SK-N-SH (cell line): Measurements from ENCODE around the gene CRYZL1. TPM values are rescaled to one million over a fixed set of nuclear protein-coding genes. Genes with fewer than 3 reads are reported as not detected.

Experiments
- CTCF ChIA-PET: fragments of 300-600, 350-600 bp; formaldehyde crosslinking; extraction: SDS; loops from one replicate; lab custom pipeline; 2021; lab: Yijun Ruan, JAX
- POLR2A ChIA-PET: fragments of 350-600 bp; sonication (Branson Sonifier 250); formaldehyde crosslinking; extraction: SDS; loops from one replicate; lab custom pipeline; 2020; ENCODE audit warnings: antibody characterized with exemption, inconsistent platforms; lab: Yijun Ruan, JAX
- DNase-seq: peaks from one replicate; pipeline ENCODE4 v3.0.0; 2012
- H2AFZ ChIP-seq: fragments of 200-600 bp; sonication (generic); 2 replicates; pipeline ENCODE4 v1.8.1; 2016; ENCODE audit warnings: antibody characterized with exemption, mild to moderate bottlenecking, low read depth
- H3F3A ChIP-seq: fragments of 200-600 bp; sonication (generic); replicated peaks from 2 replicates; pipeline ENCODE3; 2016; ENCODE audit warnings: antibody characterized with exemption, mild to moderate bottlenecking; ENCODE audit not compliant: insufficient read depth
- H3K27ac ChIP-seq, 2 experiments: fragments of 200-500 bp in 1 of 2; fragments of 200-600 bp in 1 of 2; sonication (Bioruptor generic) in 1 of 2; sonication (generic), shearing (Covaris generic) in 1 of 2; 2 replicates each; pipeline versions ENCODE4 v1.5.1 to v1.6.1; 2014 to 2016; ENCODE audit warnings: low read depth in 2 of 2, inconsistent platforms in 1 of 2, low read length in 1 of 2, mild to moderate bottlenecking in 1 of 2, mixed read lengths in 1 of 2
- H3K27me3 ChIP-seq: fragments of 200-600 bp; sonication (generic), shearing (Covaris generic); 2 replicates; pipeline ENCODE4 v1.6.1; 2016; ENCODE audit warnings: mixed run types; ENCODE audit not compliant: insufficient read depth
- H3K36me3 ChIP-seq, 2 experiments: fragments of 200-500 bp in 1 of 2; fragments of 200-600 bp in 1 of 2; sonication (Bioruptor generic) in 1 of 2; sonication (generic) in 1 of 2; replicated peaks in 1 of 2; 2 replicates each; pipeline versions ENCODE3 to v1.5.1; 2014 to 2016; ENCODE audit warnings: low read length in 1 of 2, mild to moderate bottlenecking in 1 of 2; ENCODE audit not compliant: insufficient read depth in 2 of 2, control insufficient read depth in 1 of 2
- H3K4me1 ChIP-seq, 2 experiments: fragments of 200-500 bp in 1 of 2; fragments of 200-600 bp in 1 of 2; sonication (Bioruptor generic) in 1 of 2; sonication (generic), shearing (Covaris generic) in 1 of 2; 2 replicates each; pipeline versions ENCODE4 v1.5.1 to v1.6.1; 2014 to 2016; ENCODE audit warnings: low read depth in 1 of 2, low read length in 1 of 2, mixed run types in 1 of 2; ENCODE audit not compliant: insufficient read depth in 2 of 2, control insufficient read depth in 1 of 2
- H3K4me2 ChIP-seq: fragments of 200-600 bp; sonication (generic), shearing (Covaris generic); 2 replicates; pipeline ENCODE4 v1.6.1; 2017; ENCODE audit warnings: mixed run types
- H3K4me3 ChIP-seq, 2 experiments: fragments of 200-500 bp in 1 of 2; fragments of 200-600 bp in 1 of 2; sonication (Bioruptor generic) in 1 of 2; sonication (generic), shearing (Covaris generic) in 1 of 2; 2 replicates each; pipeline versions ENCODE4 v1.5.1 to v1.8.1; 2014 to 2016; ENCODE audit warnings: low read depth in 2 of 2, inconsistent platforms in 1 of 2, low read length in 1 of 2, mild to moderate bottlenecking in 1 of 2, mixed read lengths in 1 of 2, moderate library complexity in 1 of 2
- H3K79me2 ChIP-seq: fragments of 200-600 bp; sonication (generic); 2 replicates; pipeline ENCODE4 v1.8.1; 2017; ENCODE audit warnings: mild to moderate bottlenecking; ENCODE audit not compliant: insufficient read depth
- H3K9ac ChIP-seq: fragments of 200-600 bp; sonication (generic); 2 replicates; pipeline ENCODE4 v1.6.1; 2017; ENCODE audit warnings: mixed run types
- H3K9me2 ChIP-seq: fragments of 200-600 bp; sonication (generic); 2 replicates; pipeline ENCODE4 v1.6.1; 2017; ENCODE audit warnings: mixed run types
- H3K9me3 ChIP-seq: fragments of 200-600 bp; sonication (generic); 2 replicates; pipeline ENCODE4 v1.6.1; 2017; ENCODE audit warnings: mixed run types, mild to moderate bottlenecking, moderate library complexity
- H4K20me1 ChIP-seq: fragments of 200-600 bp; sonication (generic); 2 replicates; pipeline ENCODE4 v1.6.1; 2017; ENCODE audit warnings: mild to moderate bottlenecking, mixed run types; ENCODE audit not compliant: insufficient read depth
- CHD2 ChIP-seq: fragments of 150-350 bp; IDR thresholded peaks from 2 replicates; pipeline ENCODE4 v1.6.1; 2018; ENCODE audit warnings: low read length; ENCODE audit not compliant: partially characterized antibody
- ELF1 ChIP-seq: IDR thresholded peaks from 2 replicates; pipeline ENCODE4 v1.4.0; 2012
- EP300 ChIP-seq, 2 experiments: IDR thresholded peaks; 2 replicates each; pipeline versions ENCODE4 v1.4.0 to v1.6.1; 2012; ENCODE audit warnings: borderline replicate concordance in 1 of 2, low read depth in 1 of 2, low read length in 1 of 2
- EZH2phosphoT487 ChIP-seq: fragments of 200-600 bp; sonication (generic); IDR thresholded peaks from 2 replicates; pipeline ENCODE4 v1.6.1; 2017; ENCODE audit warnings: low read depth, mixed run types, mild to moderate bottlenecking, antibody characterized with exemption, moderate library complexity, borderline replicate concordance
- FOSL2 ChIP-seq: IDR thresholded peaks from 2 replicates; pipeline ENCODE4 v1.4.0; 2012; ENCODE audit warnings: low read depth, mild to moderate bottlenecking, moderate library complexity, borderline replicate concordance
- FOXJ3 ChIP-seq: sonication (generic); formaldehyde crosslinking; IDR thresholded peaks from 2 replicates; pipeline ENCODE4 v1.5.1; 2020; ENCODE audit warnings: mild to moderate bottlenecking, missing genetic modification reagents
- GABPA ChIP-seq: IDR thresholded peaks from 2 replicates; pipeline ENCODE4 v1.4.0; 2012; ENCODE audit warnings: low read depth, mild to moderate bottlenecking
- GATA2 ChIP-seq: sonication (generic); formaldehyde crosslinking; IDR thresholded peaks from 2 replicates; pipeline ENCODE4 v1.5.0; 2020; ENCODE audit warnings: mild to moderate bottlenecking, missing genetic modification reagents
- MEF2A ChIP-seq: IDR thresholded peaks from 2 replicates; pipeline ENCODE4 v1.4.0; 2012; ENCODE audit warnings: low read depth, borderline replicate concordance
- MXI1 ChIP-seq: IDR thresholded peaks from 2 replicates; pipeline ENCODE4 v1.6.1; 2012; ENCODE audit warnings: mild to moderate bottlenecking, low read depth, low read length, improper control_type of control experiment
- NFIC ChIP-seq: IDR thresholded peaks from 2 replicates; pipeline ENCODE4 v1.4.0; 2012; ENCODE audit warnings: borderline replicate concordance
- NRF1 ChIP-seq: IDR thresholded peaks from 2 replicates; pipeline ENCODE4 v1.6.1; 2012; ENCODE audit warnings: low read depth, mild to moderate bottlenecking, low read length
- POLR2AphosphoS5 ChIP-seq: IDR thresholded peaks from 2 replicates; pipeline ENCODE4 v1.6.1; 2012; ENCODE audit warnings: low read depth, low read length
- RCOR1 ChIP-seq: fragments of 150-350 bp; IDR thresholded peaks from 2 replicates; pipeline ENCODE4 v1.6.1; 2017; ENCODE audit warnings: antibody characterized with exemption, low read length
- RFX5 ChIP-seq: IDR thresholded peaks from 2 replicates; pipeline ENCODE4 v1.6.1; 2012; ENCODE audit warnings: mild to moderate bottlenecking, improper control_type of control experiment, low read length
- RXRA ChIP-seq: IDR thresholded peaks from 2 replicates; pipeline ENCODE4 v1.4.0; 2012; ENCODE audit warnings: low read depth, mild to moderate bottlenecking, borderline replicate concordance
- SIN3A ChIP-seq: IDR thresholded peaks from 2 replicates; pipeline ENCODE4 v1.6.1; 2012; ENCODE audit warnings: low read depth, mild to moderate bottlenecking, low read length, moderate library complexity, borderline replicate concordance
- SMC3 ChIP-seq: IDR thresholded peaks from 2 replicates; pipeline ENCODE4 v1.6.1; 2012; ENCODE audit warnings: low read depth, low read length, improper control_type of control experiment
- TAF1 ChIP-seq: IDR thresholded peaks from 2 replicates; pipeline ENCODE4 v1.6.1; 2012; ENCODE audit warnings: low read depth, mild to moderate bottlenecking, low read length, moderate library complexity, borderline replicate concordance
- TCF12 ChIP-seq: IDR thresholded peaks from 2 replicates; pipeline ENCODE4 v1.4.0; 2012
- TEAD4 ChIP-seq: IDR thresholded peaks from 2 replicates; pipeline ENCODE4 v1.4.0; 2012; ENCODE audit warnings: mild to moderate bottlenecking, borderline replicate concordance; ENCODE audit not compliant: insufficient read depth
- YY1 ChIP-seq: IDR thresholded peaks from 2 replicates; pipeline ENCODE4 v1.4.0; 2012; ENCODE audit warnings: low read depth, mild to moderate bottlenecking
- WGBS: methylation state at CpG from one replicate; pipeline ENCODE4 v1.1.6; 2017; ENCODE audit warnings: low lambda C conversion rate; 5-methylcytosine and 5-hydroxymethylcytosine counted together
- polyA plus RNA-seq, 3 experiments: library from polyadenylated mRNA; depleted of rRNA; stranded (reverse); fragments of >200 nt; gene quantifications; 2 replicates each; pipeline ENCODE4 v1.2.3, GENCODE V29; 2012
- TF ChIP-seq, protein P1 (sequence below): IDR thresholded peaks from 2 replicates; pipeline ENCODE4 v1.4.0; 2012; ENCODE audit warnings: low read depth
- TF ChIP-seq, protein P2 (sequence below): fragments of 200-600 bp; sonication (generic); IDR thresholded peaks from 2 replicates; pipeline ENCODE4 v1.6.1; 2017; ENCODE audit warnings: antibody characterized with exemption, mild to moderate bottlenecking, moderate library complexity
- TF ChIP-seq, protein P3 (sequence below): IDR thresholded peaks from 2 replicates; pipeline ENCODE4 v1.4.0; 2012; ENCODE audit warnings: low read depth, borderline replicate concordance
- TF ChIP-seq, protein P4 (sequence below): IDR thresholded peaks from 2 replicates; pipeline ENCODE4 v1.6.1; 2012; ENCODE audit warnings: mild to moderate bottlenecking, low read depth, low read length, moderate library complexity

Gene CRYZL1
- polyA plus RNA-seq, 1 of the 3 experiments (the other 2 are of a cell fraction): 26.3 TPM

DNA sequence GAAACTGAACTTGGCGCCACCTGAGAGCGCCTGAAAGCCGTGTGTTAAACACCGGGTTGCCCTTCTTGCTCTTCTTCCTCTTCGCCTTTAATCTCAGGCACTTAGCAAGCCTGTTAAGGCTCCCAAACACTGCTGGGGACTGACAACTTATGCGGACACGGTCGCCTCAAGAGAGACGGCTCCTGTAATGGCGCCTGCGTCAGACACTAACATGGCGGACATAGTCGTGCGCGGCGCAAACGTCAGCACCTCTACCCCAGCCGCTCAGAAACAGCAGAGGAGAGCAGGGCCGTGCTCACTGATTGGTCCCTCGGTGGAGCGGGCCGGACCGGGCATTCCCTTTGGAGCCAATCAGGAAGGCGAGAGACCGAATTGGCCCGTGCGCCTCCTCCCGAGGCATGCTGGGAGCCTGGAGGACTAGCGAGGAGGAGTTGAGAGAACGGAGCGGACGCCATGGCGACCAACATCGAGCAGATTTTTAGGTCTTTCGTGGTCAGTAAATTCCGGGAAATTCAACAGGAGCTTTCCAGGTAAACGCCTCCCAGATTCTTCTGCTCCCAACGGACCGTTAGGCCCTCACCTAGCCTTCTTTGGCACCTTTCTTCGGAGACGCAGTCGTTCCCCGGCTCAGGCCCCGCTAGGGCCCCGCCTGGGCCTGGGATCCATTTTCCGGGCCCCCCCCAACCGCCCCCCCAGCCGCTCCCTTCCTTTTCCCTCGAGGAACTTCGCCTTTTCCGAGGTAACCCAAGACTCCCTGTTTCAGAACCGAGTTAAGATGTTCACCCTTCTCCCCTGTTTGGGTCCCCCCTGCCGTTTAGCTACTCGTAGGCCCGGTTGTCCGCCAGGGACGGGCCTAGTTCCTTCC is 98.7 kb downstream of the CRYZL1 start, which contains the start of gene SON:
Gene SON (plus strand): TSS at position 399 of the 865 bp plus-strand sequence. CDS start 55 bp downstream, at position 454.
- H3K27ac ChIP-seq: peak within 1 kb of the TSS; percentile 99
- peak within 1 kb of the TSS; percentile 98 for H3K4me2 ChIP-seq
- H2AFZ ChIP-seq: peak within 1 kb of the TSS; percentile 80
- H3K36me3 ChIP-seq: peaks cover 19 to 31% of the 10 kb centered on the region in 2 experiments
- WGBS: 2% methylated on average over 39 of the region's 57 CpGs
- H3K4me1 ChIP-seq: peaks cover 8 to 10% of the 10 kb centered on the region in 2 experiments; a peak in 3 of 4 replicates
- peak; percentile 93 for DNase-seq
- peaks cover 88% of the 10 kb centered on the region for H3K79me2 ChIP-seq
- H3K27me3 ChIP-seq: no peaks in the 10 kb centered on the region
- H3K4me3 ChIP-seq: peak within 1 kb of the TSS; percentile 78
- no peaks in the 10 kb centered on the region for H3K9me3 ChIP-seq
- POLR2A ChIA-PET: interaction anchor here (1.1 to 2.0 kb wide), 2 partner anchors 8 to 45 kb away, joined by 5 read pairs; partner anchors contain the start of gene DONSON
- H3K9me2 ChIP-seq: no peaks in the 10 kb centered on the region
- H3K9ac ChIP-seq: peak within 1 kb of the TSS; percentile 97
- peaks cover 46% of the 10 kb centered on the region for H4K20me1 ChIP-seq
- CTCF ChIA-PET: interaction anchor here (0.7 to 1.7 kb wide), 2 partner anchors 28 to 63 kb away, joined by 3 to 6 read pairs; no protein-coding TSS in a partner anchor
- H3F3A ChIP-seq: peaks cover 41% of the 10 kb centered on the region
- TF ChIP-seq TAF1 (peak; percentile 78), RXRA (no peak), FOSL2 (no peak; the same call in 1 of the 2 replicates), RFX5 (peak; percentile 98), NFIC (no peak), EZH2phosphoT487 (no peak), GABPA (peak; percentile 11; the same call in 1 of the 2 replicates), GATA2 (CRISPR knock-in tag) (no peak), POLR2AphosphoS5 (peak; percentile 96), CHD2 (peak; percentile 13), EP300 (IDR thresholded peaks at IDR 0.05; ENCODE audit: borderline replicate concordance in 1 of 2, low read depth in 1 of 2, low read length in 1 of 2) (no peak; a peak in 1 of 4 replicates), TCF12 (no peak), MEF2A (no peak), FOXJ3 (CRISPR knock-in tag) (no peak), SIN3A (peak; percentile 82; the same call in 1 of the 2 replicates), MXI1 (no peak; the same call in none of the 2 replicates), TEAD4 (peak; percentile 87), ELF1 (no peak), NRF1 (no peak; the same call in 1 of the 2 replicates), RCOR1 (no peak), YY1 (peak; percentile 96), SMC3 (no peak)
- TF ChIP-seq, protein P1, sequence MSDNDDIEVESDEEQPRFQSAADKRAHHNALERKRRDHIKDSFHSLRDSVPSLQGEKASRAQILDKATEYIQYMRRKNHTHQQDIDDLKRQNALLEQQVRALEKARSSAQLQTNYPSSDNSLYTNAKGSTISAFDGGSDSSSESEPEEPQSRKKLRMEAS: peak; percentile 57; the same call in 1 of the 2 replicates
- TF ChIP-seq, protein P2, sequence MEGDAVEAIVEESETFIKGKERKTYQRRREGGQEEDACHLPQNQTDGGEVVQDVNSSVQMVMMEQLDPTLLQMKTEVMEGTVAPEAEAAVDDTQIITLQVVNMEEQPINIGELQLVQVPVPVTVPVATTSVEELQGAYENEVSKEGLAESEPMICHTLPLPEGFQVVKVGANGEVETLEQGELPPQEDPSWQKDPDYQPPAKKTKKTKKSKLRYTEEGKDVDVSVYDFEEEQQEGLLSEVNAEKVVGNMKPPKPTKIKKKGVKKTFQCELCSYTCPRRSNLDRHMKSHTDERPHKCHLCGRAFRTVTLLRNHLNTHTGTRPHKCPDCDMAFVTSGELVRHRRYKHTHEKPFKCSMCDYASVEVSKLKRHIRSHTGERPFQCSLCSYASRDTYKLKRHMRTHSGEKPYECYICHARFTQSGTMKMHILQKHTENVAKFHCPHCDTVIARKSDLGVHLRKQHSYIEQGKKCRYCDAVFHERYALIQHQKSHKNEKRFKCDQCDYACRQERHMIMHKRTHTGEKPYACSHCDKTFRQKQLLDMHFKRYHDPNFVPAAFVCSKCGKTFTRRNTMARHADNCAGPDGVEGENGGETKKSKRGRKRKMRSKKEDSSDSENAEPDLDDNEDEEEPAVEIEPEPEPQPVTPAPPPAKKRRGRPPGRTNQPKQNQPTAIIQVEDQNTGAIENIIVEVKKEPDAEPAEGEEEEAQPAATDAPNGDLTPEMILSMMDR: no peak
- TF ChIP-seq, protein P3, sequence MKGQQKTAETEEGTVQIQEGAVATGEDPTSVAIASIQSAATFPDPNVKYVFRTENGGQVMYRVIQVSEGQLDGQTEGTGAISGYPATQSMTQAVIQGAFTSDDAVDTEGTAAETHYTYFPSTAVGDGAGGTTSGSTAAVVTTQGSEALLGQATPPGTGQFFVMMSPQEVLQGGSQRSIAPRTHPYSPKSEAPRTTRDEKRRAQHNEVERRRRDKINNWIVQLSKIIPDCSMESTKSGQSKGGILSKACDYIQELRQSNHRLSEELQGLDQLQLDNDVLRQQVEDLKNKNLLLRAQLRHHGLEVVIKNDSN: no peak
- TF ChIP-seq, protein P4, sequence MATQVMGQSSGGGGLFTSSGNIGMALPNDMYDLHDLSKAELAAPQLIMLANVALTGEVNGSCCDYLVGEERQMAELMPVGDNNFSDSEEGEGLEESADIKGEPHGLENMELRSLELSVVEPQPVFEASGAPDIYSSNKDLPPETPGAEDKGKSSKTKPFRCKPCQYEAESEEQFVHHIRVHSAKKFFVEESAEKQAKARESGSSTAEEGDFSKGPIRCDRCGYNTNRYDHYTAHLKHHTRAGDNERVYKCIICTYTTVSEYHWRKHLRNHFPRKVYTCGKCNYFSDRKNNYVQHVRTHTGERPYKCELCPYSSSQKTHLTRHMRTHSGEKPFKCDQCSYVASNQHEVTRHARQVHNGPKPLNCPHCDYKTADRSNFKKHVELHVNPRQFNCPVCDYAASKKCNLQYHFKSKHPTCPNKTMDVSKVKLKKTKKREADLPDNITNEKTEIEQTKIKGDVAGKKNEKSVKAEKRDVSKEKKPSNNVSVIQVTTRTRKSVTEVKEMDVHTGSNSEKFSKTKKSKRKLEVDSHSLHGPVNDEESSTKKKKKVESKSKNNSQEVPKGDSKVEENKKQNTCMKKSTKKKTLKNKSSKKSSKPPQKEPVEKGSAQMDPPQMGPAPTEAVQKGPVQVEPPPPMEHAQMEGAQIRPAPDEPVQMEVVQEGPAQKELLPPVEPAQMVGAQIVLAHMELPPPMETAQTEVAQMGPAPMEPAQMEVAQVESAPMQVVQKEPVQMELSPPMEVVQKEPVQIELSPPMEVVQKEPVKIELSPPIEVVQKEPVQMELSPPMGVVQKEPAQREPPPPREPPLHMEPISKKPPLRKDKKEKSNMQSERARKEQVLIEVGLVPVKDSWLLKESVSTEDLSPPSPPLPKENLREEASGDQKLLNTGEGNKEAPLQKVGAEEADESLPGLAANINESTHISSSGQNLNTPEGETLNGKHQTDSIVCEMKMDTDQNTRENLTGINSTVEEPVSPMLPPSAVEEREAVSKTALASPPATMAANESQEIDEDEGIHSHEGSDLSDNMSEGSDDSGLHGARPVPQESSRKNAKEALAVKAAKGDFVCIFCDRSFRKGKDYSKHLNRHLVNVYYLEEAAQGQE: no peak
